Smooth muscle cell (in vitro differentiated cells): ENCODE results near the gene BZW2. TPM values are rescaled to one million over a fixed set of nuclear protein-coding genes. Genes with fewer than 3 reads are reported as not detected.
A peak's percentile ranks its signal among the peaks of the same experiment; 100 is the strongest.

Source experiments
- DNase-seq: peaks from one replicate; lab custom pipeline; 2025; ENCODE audit not compliant: unreplicated experiment; lab: John Stamatoyannopoulos, UW
- H2AFZ ChIP-seq: fragments of 200-600 bp; sonication (generic); 2 replicates; pipeline ENCODE4 v1.6.0; 2016; ENCODE audit warnings: antibody characterized with exemption, low read depth, mild to moderate bottlenecking
- H3F3A ChIP-seq: fragments of 200-600 bp; sonication (generic); 2 replicates; pipeline ENCODE4 v1.6.0; 2017; ENCODE audit warnings: antibody characterized with exemption, low read depth
- H3K27ac ChIP-seq: fragments of 200-600 bp; sonication (generic); 2 replicates; pipeline ENCODE4 v1.5.1; 2016; ENCODE audit warnings: low read depth, mild to moderate bottlenecking
- H3K27me3 ChIP-seq: fragments of 200-600 bp; sonication (generic); 2 replicates; pipeline ENCODE4 v1.6.1; 2016; ENCODE audit warnings: low read depth, mild to moderate bottlenecking
- H3K36me3 ChIP-seq: fragments of 200-600 bp; sonication (generic); 2 replicates; pipeline ENCODE4 v1.5.1; 2016; ENCODE audit warnings: low read depth
- H3K4me1 ChIP-seq: fragments of 200-600 bp; sonication (generic); 2 replicates; pipeline ENCODE4 v1.5.1; 2016; ENCODE audit warnings: low read depth
- H3K4me2 ChIP-seq: fragments of 200-600 bp; sonication (generic); 2 replicates; pipeline ENCODE4 v1.6.0; 2016; ENCODE audit warnings: mild to moderate bottlenecking
- H3K4me3 ChIP-seq: fragments of 200-600 bp; sonication (generic); 2 replicates; pipeline ENCODE4 v1.5.1; 2016; ENCODE audit warnings: mild to moderate bottlenecking
- H3K79me2 ChIP-seq: fragments of 200-600 bp; sonication (generic); 2 replicates; pipeline ENCODE4 v1.6.0; 2016; ENCODE audit warnings: low read depth, mild to moderate bottlenecking
- H3K9ac ChIP-seq: fragments of 200-600 bp; sonication (generic); 2 replicates; pipeline ENCODE4 v1.6.0; 2016; ENCODE audit warnings: low read depth
- H3K9me3 ChIP-seq: fragments of 200-600 bp; sonication (generic); replicated peaks from 2 replicates; pipeline ENCODE4 v1.5.1; 2016; ENCODE audit warnings: low read depth
- H4K20me1 ChIP-seq: fragments of 200-600 bp; sonication (generic); 2 replicates; pipeline ENCODE4 v1.6.0; 2016; ENCODE audit warnings: low read depth
- WGBS: methylation state at CpG from one replicate; pipeline ENCODE4 v1.1.7; 2016; ENCODE audit warnings: low lambda C conversion rate; 5-methylcytosine and 5-hydroxymethylcytosine counted together
- polyA plus RNA-seq: library from polyadenylated mRNA; unstranded; fragments of >200 nt; fragmentation: Nextera tagmentation; extraction: Ambion mirVana; gene quantifications from 2 replicates; pipeline ENCODE4 v1.2.1, GENCODE V29; 2016
- total RNA-seq: library from RNA; depleted of rRNA; stranded (reverse); fragments of >200 nt; gene quantifications from 2 replicates; pipeline ENCODE4 v1.2.3, GENCODE V29; 2014
- TF ChIP-seq, protein P1 (sequence below): fragments of 200-600 bp; sonication (generic); IDR thresholded peaks from 2 replicates; pipeline ENCODE4 v1.5.1; 2017; ENCODE audit warnings: borderline replicate concordance, mild to moderate bottlenecking, antibody characterized with exemption; ENCODE audit not compliant: insufficient read depth, poor library complexity, severe bottlenecking

BZW2 gene
- total and polyA plus RNA-seq, 2 experiments from 2014 or later = 56.1 to 83.7 TPM

GRCh38 chr7:16619979-16620408 is 26.0 kb upstream of the BZW2 start:
- Histone ChIP-seq H3K9me3 (no peaks in the 10 kb centered on the region), H3K4me2 (no peak overlapping the region), H4K20me1 (no peaks in the 10 kb centered on the region), H3K4me3 (no peak overlapping the region), H3K79me2 (no peaks in the 10 kb centered on the region), H3K4me1 (peaks cover 10% of the 10 kb centered on the region), H2AFZ (no peak overlapping the region), H3K9ac (no peak overlapping the region), H3F3A (no peaks in the 10 kb centered on the region), H3K27me3 (no peaks in the 10 kb centered on the region), H3K27ac (no peak overlapping the region), H3K36me3 (peaks cover 15% of the 10 kb centered on the region)
- TF ChIP-seq, protein P1, sequence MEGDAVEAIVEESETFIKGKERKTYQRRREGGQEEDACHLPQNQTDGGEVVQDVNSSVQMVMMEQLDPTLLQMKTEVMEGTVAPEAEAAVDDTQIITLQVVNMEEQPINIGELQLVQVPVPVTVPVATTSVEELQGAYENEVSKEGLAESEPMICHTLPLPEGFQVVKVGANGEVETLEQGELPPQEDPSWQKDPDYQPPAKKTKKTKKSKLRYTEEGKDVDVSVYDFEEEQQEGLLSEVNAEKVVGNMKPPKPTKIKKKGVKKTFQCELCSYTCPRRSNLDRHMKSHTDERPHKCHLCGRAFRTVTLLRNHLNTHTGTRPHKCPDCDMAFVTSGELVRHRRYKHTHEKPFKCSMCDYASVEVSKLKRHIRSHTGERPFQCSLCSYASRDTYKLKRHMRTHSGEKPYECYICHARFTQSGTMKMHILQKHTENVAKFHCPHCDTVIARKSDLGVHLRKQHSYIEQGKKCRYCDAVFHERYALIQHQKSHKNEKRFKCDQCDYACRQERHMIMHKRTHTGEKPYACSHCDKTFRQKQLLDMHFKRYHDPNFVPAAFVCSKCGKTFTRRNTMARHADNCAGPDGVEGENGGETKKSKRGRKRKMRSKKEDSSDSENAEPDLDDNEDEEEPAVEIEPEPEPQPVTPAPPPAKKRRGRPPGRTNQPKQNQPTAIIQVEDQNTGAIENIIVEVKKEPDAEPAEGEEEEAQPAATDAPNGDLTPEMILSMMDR = no peak
- WGBS = 78% methylated on average over 2 of the region's 2 CpGs
- no peak for DNase-seq

DNA sequence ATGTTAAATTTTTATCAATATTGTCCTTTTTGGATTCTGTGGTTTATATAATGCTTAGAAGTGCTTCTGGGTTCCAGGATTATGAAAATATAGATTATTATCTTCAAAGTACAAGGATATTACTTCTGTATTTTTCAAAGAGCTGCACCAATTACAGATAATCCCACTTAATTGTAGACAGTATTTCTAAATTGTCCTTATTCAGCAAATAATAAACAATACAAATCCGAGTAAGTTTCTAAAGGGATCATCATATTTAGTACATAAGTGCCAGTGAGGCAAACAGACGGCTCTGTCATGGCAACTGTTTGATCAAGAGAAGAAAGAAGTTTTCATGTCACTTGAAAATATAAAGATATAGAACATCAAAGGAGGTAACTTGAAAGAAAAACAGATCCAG is 19.6 kb upstream of the BZW2 start:
- no peak overlapping the region for H3K4me2 ChIP-seq
- no peak for DNase-seq
- H3K4me1 ChIP-seq = peaks cover 5% of the 10 kb centered on the region
- no peak overlapping the region for H3K9ac ChIP-seq
- peaks cover 10% of the 10 kb centered on the region for H3K36me3 ChIP-seq
- no peaks in the 10 kb centered on the region for H3K9me3 ChIP-seq
- H3K4me3 ChIP-seq = no peak overlapping the region
- no peaks in the 10 kb centered on the region for H3K27me3 ChIP-seq
- TF ChIP-seq, protein P1 = no peak
- WGBS = 87% methylated on average over 2 of the region's 2 CpGs
- no peaks in the 10 kb centered on the region for H3F3A ChIP-seq
- H4K20me1 ChIP-seq = no peaks in the 10 kb centered on the region
- no peak overlapping the region for H3K27ac ChIP-seq
- no peak overlapping the region for H2AFZ ChIP-seq
- peaks cover 6% of the 10 kb centered on the region for H3K79me2 ChIP-seq

GRCh38 chr7:16627236-16627635 is 18.7 kb upstream of the BZW2 start:
- TF ChIP-seq, protein P1 = no peak
- Histone ChIP-seq H3K9me3 (no peaks in the 10 kb centered on the region), H3K27ac (no peak overlapping the region), H3F3A (no peaks in the 10 kb centered on the region), H3K4me3 (no peak overlapping the region), H3K4me1 (peaks cover 5% of the 10 kb centered on the region), H3K4me2 (peak overlapping the region; percentile 46), H3K27me3 (no peaks in the 10 kb centered on the region), H3K9ac (no peak overlapping the region), H3K36me3 (peaks cover 10% of the 10 kb centered on the region), H4K20me1 (no peaks in the 10 kb centered on the region), H3K79me2 (peaks cover 6% of the 10 kb centered on the region), H2AFZ (no peak overlapping the region)
- DNase-seq = no peak
- WGBS = 54% methylated on average over 2 of the region's 2 CpGs

DNA sequence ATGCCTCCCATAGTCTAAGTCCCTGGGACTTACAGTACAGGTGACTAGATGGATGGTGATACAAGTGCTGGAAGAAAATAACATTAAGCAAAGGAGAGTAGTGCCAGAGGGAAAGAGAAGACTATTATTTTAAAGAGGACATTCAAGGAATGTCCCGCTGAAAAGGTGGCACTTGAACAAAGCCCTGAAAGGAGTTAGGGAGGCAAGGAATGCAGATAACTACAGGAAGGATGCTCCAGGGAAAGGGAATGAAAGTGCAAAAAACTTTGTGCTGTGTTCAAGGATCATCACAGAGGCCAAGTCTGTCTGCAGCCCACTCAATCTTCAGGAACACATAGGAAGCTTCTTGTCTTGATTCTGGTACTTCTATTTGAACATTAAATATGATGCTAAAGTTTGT is 15.3 kb upstream of the BZW2 start:
- Histone ChIP-seq H4K20me1 (peaks cover 12% of the 10 kb centered on the region), H3K4me1 (peaks cover 5% of the 10 kb centered on the region), H3K4me2 (no peak overlapping the region), H3K27ac (no peak overlapping the region), H3K36me3 (peaks cover 4% of the 10 kb centered on the region), H3K9me3 (no peaks in the 10 kb centered on the region), H3K9ac (no peak overlapping the region), H3F3A (no peaks in the 10 kb centered on the region), H3K79me2 (peaks cover 15% of the 10 kb centered on the region), H3K27me3 (no peaks in the 10 kb centered on the region), H2AFZ (no peak overlapping the region), H3K4me3 (no peak overlapping the region)
- DNase-seq = no peak
- 62% methylated on average over 1 of the region's 1 CpG for WGBS
- TF ChIP-seq, protein P1 = no peak
